ENCODE results near the gene TSPAN9.

TSPAN9 gene

DNA sequence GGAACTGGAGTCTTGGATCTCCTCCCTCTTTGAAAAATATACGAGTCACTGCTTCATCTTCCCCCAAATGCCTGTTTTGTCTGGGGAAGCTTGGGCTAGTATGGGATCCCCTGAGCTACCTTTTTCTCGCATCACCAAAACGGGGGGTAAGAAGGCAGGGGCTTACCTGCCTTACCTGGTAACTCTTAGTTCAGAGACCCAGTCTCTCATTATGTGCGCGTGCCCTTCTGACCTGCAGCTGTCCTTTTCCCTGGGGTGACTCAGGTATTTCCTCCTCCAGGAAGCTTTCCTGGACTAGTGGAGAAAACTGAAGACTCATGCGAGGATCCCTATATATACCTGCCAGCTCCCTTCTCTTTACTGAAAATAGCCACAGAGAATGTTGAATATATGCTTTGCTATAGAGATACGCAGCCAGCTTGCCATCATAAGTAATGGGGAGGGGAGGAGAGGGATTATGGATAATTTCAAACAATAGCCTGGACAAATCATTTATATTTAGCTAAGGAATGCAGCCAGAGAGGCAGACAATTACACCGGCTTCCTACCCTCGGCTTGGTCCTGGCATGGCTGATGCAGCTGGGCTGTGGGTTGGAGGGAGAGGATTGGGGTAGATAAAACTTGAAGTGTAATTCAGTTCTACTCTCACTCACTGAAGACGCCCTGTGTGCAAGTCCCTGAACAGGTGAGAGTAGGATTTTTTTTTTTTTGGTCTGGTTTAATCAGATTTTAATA, 1.1 kb downstream of the TSPAN9 start:
- no peaks in the 10 kb centered on the region for H3K9me3 ChIP-seq (ENCODE audit: severe bottlenecking)
- TF ChIP-seq, protein P1, sequence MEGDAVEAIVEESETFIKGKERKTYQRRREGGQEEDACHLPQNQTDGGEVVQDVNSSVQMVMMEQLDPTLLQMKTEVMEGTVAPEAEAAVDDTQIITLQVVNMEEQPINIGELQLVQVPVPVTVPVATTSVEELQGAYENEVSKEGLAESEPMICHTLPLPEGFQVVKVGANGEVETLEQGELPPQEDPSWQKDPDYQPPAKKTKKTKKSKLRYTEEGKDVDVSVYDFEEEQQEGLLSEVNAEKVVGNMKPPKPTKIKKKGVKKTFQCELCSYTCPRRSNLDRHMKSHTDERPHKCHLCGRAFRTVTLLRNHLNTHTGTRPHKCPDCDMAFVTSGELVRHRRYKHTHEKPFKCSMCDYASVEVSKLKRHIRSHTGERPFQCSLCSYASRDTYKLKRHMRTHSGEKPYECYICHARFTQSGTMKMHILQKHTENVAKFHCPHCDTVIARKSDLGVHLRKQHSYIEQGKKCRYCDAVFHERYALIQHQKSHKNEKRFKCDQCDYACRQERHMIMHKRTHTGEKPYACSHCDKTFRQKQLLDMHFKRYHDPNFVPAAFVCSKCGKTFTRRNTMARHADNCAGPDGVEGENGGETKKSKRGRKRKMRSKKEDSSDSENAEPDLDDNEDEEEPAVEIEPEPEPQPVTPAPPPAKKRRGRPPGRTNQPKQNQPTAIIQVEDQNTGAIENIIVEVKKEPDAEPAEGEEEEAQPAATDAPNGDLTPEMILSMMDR (IDR thresholded peaks at IDR 0.05; ENCODE audit: poor library complexity, severe bottlenecking) = no peak
- H3K27ac ChIP-seq (ENCODE audit: poor library complexity, severe bottlenecking) = no peak overlapping the region
- H3K4me3 ChIP-seq (ENCODE audit: severe bottlenecking) = peak overlapping the region; percentile 87
- DNase-seq (ENCODE audit: low spot score) = no peak
- H3K36me3 ChIP-seq (ENCODE audit: low read depth) = no peaks in the 10 kb centered on the region
- no peaks in the 10 kb centered on the region for H3K4me1 ChIP-seq (ENCODE audit: insufficient read depth, poor library complexity, severe bottlenecking)
- no peak for ATAC-seq (ENCODE audit: low read depth)
- H3K27me3 ChIP-seq (ENCODE audit: insufficient read depth, poor library complexity, severe bottlenecking) = no peaks in the 10 kb centered on the region

GRCh38 chr12:3081091-3081490, 3.9 kb downstream of the TSPAN9 start:
- H3K27ac ChIP-seq (ENCODE audit: poor library complexity, severe bottlenecking) = no peak overlapping the region
- TF ChIP-seq, protein P1 (IDR thresholded peaks at IDR 0.05; ENCODE audit: poor library complexity, severe bottlenecking) = no peak
- no peaks in the 10 kb centered on the region for H3K36me3 ChIP-seq (ENCODE audit: low read depth)
- no peak for DNase-seq (ENCODE audit: low spot score)
- no peaks in the 10 kb centered on the region for H3K9me3 ChIP-seq (ENCODE audit: severe bottlenecking)
- no peak for ATAC-seq (ENCODE audit: low read depth)
- no peak overlapping the region for H3K4me3 ChIP-seq (ENCODE audit: severe bottlenecking)
- H3K4me1 ChIP-seq (ENCODE audit: insufficient read depth, poor library complexity, severe bottlenecking) = no peaks in the 10 kb centered on the region
- H3K27me3 ChIP-seq (ENCODE audit: insufficient read depth, poor library complexity, severe bottlenecking) = no peaks in the 10 kb centered on the region

- Histone ChIP-seq H3K36me3 (ENCODE audit: low read depth) (no peaks in the 10 kb centered on the region), H3K4me3 (ENCODE audit: severe bottlenecking) (no peak overlapping the region), H3K9me3 (ENCODE audit: severe bottlenecking) (no peaks in the 10 kb centered on the region), H3K27ac (ENCODE audit: poor library complexity, severe bottlenecking) (no peak overlapping the region), H3K4me1 (ENCODE audit: insufficient read depth, poor library complexity, severe bottlenecking) (no peaks in the 10 kb centered on the region), H3K27me3 (ENCODE audit: insufficient read depth, poor library complexity, severe bottlenecking) (no peaks in the 10 kb centered on the region)
- TF ChIP-seq, protein P1 (IDR thresholded peaks at IDR 0.05; ENCODE audit: poor library complexity, severe bottlenecking) = no peak
- no peak for DNase-seq (ENCODE audit: low spot score)
- no peak for ATAC-seq (ENCODE audit: low read depth)
Observed at GRCh38 chr12:3081886-3082285, 4.7 kb downstream of the TSPAN9 start.

DNA sequence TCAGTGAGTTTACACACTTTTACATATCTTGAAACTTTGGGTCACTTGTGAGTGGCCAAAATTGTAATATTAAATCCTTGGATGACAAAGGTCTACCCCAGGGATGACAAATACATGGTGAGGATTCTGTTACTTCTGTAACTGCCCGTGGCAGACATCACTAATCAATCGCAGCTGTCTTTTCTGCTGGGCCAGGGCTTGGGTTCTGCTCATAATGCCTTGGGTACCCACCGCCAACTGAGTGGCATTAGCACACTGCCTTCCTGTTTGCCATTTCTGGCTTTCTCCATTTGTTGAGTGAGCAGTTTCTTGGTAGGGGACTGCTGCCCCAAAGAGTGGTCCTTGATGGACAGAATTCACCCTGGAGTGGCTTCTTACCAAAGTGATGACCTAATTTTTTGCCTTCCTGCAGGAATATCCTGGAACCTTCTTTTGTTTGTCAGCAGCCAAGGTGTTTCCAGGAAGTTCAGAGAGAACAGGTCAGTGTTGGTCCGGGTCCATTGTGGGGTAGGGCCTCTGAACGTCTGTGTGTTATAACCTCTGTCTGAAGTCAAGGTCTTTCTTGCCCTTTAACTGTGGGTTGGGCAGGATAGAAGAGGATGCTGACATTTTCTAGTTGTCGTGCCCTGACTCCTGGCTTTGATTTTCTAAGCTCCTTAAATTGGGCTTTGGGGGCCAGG, 6.2 kb downstream of the TSPAN9 start:
- Histone ChIP-seq H3K9me3 (ENCODE audit: severe bottlenecking) (no peaks in the 10 kb centered on the region), H3K27me3 (ENCODE audit: insufficient read depth, poor library complexity, severe bottlenecking) (no peaks in the 10 kb centered on the region), H3K27ac (ENCODE audit: poor library complexity, severe bottlenecking) (no peak overlapping the region), H3K4me1 (ENCODE audit: insufficient read depth, poor library complexity, severe bottlenecking) (no peaks in the 10 kb centered on the region), H3K36me3 (ENCODE audit: low read depth) (no peaks in the 10 kb centered on the region), H3K4me3 (ENCODE audit: severe bottlenecking) (no peak overlapping the region)
- TF ChIP-seq, protein P1 (IDR thresholded peaks at IDR 0.05; ENCODE audit: poor library complexity, severe bottlenecking) = no peak
- ATAC-seq (ENCODE audit: low read depth) (no peak), DNase-seq (ENCODE audit: low spot score) (no peak)

DNA sequence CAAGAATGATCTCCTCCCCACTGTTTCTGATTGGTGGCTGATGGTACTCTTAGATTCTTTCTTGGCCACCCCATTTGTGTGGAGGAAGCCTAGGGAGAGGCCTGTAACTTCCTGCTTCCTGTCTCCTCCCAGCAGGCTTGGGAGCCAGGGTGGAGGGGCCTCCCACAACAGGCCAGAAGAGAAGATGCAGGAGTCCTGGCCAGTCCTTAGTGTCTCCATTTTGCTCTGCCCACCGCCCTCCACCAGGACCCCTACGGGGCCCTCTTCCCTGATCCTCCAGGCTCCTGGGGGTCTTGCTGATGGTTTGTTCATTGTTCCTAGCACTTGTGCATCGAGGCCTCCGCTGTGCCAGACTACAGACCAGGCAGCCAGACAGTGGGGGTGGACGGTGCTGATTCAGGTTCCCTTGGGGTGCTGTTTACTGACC, 6.8 kb downstream of the TSPAN9 start:
- H3K36me3 ChIP-seq (ENCODE audit: low read depth) = no peaks in the 10 kb centered on the region
- TF ChIP-seq, protein P1 (IDR thresholded peaks at IDR 0.05; ENCODE audit: poor library complexity, severe bottlenecking) = no peak
- H3K4me1 ChIP-seq (ENCODE audit: insufficient read depth, poor library complexity, severe bottlenecking) = no peaks in the 10 kb centered on the region
- H3K4me3 ChIP-seq (ENCODE audit: severe bottlenecking) = no peak overlapping the region
- DNase-seq (ENCODE audit: low spot score) = no peak
- no peaks in the 10 kb centered on the region for H3K9me3 ChIP-seq (ENCODE audit: severe bottlenecking)
- H3K27ac ChIP-seq (ENCODE audit: poor library complexity, severe bottlenecking) = no peak overlapping the region
- 0 out of 3 replicates have a peak, but pooled peaks have one; percentile 35 for ATAC-seq (ENCODE audit: low read depth)
- H3K27me3 ChIP-seq (ENCODE audit: insufficient read depth, poor library complexity, severe bottlenecking) = no peaks in the 10 kb centered on the region
